Mesenchymal stem cell (in vitro differentiated cells and primary cell): ENCODE results near the gene MARCKSL1. TPM values are rescaled to one million over a fixed set of nuclear protein-coding genes. Genes with fewer than 3 reads are reported as not detected.
"Not testable (repeated sequence)": the region's sequence is repeated elsewhere in the genome, so short reads cannot be mapped to it uniquely, and the experiment has no call there.

Source experiments
- DNase-seq: peaks from one replicate; pipeline ENCODE4 v3.0.0-alpha.2; 2013
- H2AFZ ChIP-seq: one replicate; pipeline ENCODE4 v1.6.1; 2013; ENCODE audit warnings: low read depth, mild to moderate bottlenecking, control low read depth, inconsistent platforms, low read length, moderate library complexity
- H2AK5ac ChIP-seq: 2 replicates; pipeline ENCODE4 v1.6.1; 2013; ENCODE audit warnings: low read length, moderate library complexity, mild to moderate bottlenecking, inconsistent platforms; ENCODE audit not compliant: severe bottlenecking
- H2BK120ac ChIP-seq: one replicate; pipeline ENCODE4 v1.6.1; 2013; ENCODE audit warnings: low read depth, mild to moderate bottlenecking, inconsistent platforms, low read length, moderate library complexity
- H2BK12ac ChIP-seq, 2 experiments: one replicate each; pipeline ENCODE4 v1.6.1; 2013; ENCODE audit warnings: inconsistent platforms in 2 of 2, low read length in 2 of 2, mild to moderate bottlenecking in 2 of 2, moderate library complexity in 2 of 2, control low read depth in 1 of 2
- H2BK15ac ChIP-seq: one replicate; pipeline ENCODE4 v1.6.1; 2013; ENCODE audit warnings: mild to moderate bottlenecking, low read depth, inconsistent platforms; ENCODE audit not compliant: poor library complexity, severe bottlenecking
- H2BK5ac ChIP-seq: 2 replicates; pipeline ENCODE4 v1.6.1; 2013; ENCODE audit warnings: low read depth, mild to moderate bottlenecking, low read length, control low read depth, inconsistent platforms; ENCODE audit not compliant: poor library complexity, severe bottlenecking
- H3K14ac ChIP-seq, 2 experiments: one replicate each; pipeline ENCODE4 v1.6.1; 2013; ENCODE audit warnings: inconsistent platforms in 2 of 2, low read length in 2 of 2, control low read depth in 1 of 2, mild to moderate bottlenecking in 1 of 2, moderate library complexity in 1 of 2
- H3K18ac ChIP-seq, 2 experiments: one replicate each; pipeline ENCODE4 v1.6.1; 2013; ENCODE audit warnings: inconsistent platforms in 2 of 2, low read length in 2 of 2, control low read depth in 1 of 2, low read depth in 1 of 2, mild to moderate bottlenecking in 1 of 2
- H3K23ac ChIP-seq, 2 experiments: one replicate each; pipeline ENCODE4 v1.6.1; 2013; ENCODE audit warnings: inconsistent platforms in 2 of 2, low read length in 2 of 2, mild to moderate bottlenecking in 2 of 2, moderate library complexity in 2 of 2, control low read depth in 1 of 2
- H3K27ac ChIP-seq: 2 replicates; pipeline ENCODE4 v1.5.1; 2013; ENCODE audit warnings: mild to moderate bottlenecking, moderate library complexity, low read length, control low read depth, inconsistent platforms; ENCODE audit not compliant: poor library complexity, severe bottlenecking
- H3K27me3 ChIP-seq, 2 experiments: 2 replicates each; pipeline versions ENCODE4 v1.6.1 to v1.7.0; 2013; ENCODE audit warnings: low read length in 2 of 2, mild to moderate bottlenecking in 2 of 2, moderate library complexity in 2 of 2, control low read depth in 1 of 2, inconsistent platforms in 1 of 2; ENCODE audit not compliant: control insufficient read depth in 1 of 2, insufficient read depth in 1 of 2
- H3K36me3 ChIP-seq, 2 experiments: 2 replicates each; pipeline versions ENCODE4 v1.6.1 to v1.7.0; 2013; ENCODE audit warnings: low read length in 2 of 2, control low read depth in 1 of 2, inconsistent platforms in 1 of 2, low read depth in 1 of 2, mild to moderate bottlenecking in 1 of 2; ENCODE audit not compliant: insufficient read depth in 2 of 2, control insufficient read depth in 1 of 2
- H3K4ac ChIP-seq, 2 experiments: one replicate each; pipeline ENCODE4 v1.6.1; 2013; ENCODE audit warnings: inconsistent platforms in 2 of 2, low read length in 2 of 2, mild to moderate bottlenecking in 2 of 2, moderate library complexity in 2 of 2, control low read depth in 1 of 2, low read depth in 1 of 2
- H3K4me1 ChIP-seq: 2 replicates; pipeline ENCODE4 v1.6.1; 2013; ENCODE audit warnings: low read depth, low read length, control low read depth; ENCODE audit not compliant: control insufficient read depth, insufficient read depth
- H3K4me2 ChIP-seq: 2 replicates; pipeline ENCODE4 v1.6.1; 2013; ENCODE audit warnings: low read length, mild to moderate bottlenecking, inconsistent platforms; ENCODE audit not compliant: poor library complexity, severe bottlenecking
- H3K4me3 ChIP-seq, 2 experiments: 2 replicates each; pipeline versions ENCODE4 v1.5.1 to v1.7.0; 2013; ENCODE audit warnings: low read length in 2 of 2, mild to moderate bottlenecking in 2 of 2, control low read depth in 1 of 2, low read depth in 1 of 2; ENCODE audit not compliant: insufficient read depth in 1 of 2
- H3K79me1 ChIP-seq: replicated peaks from 2 replicates; pipeline ENCODE4 v1.6.1; 2013; ENCODE audit warnings: mild to moderate bottlenecking, control low read depth, low read length, inconsistent platforms; ENCODE audit not compliant: poor library complexity, severe bottlenecking
- H3K9ac ChIP-seq: 2 replicates; pipeline ENCODE4 v1.7.0; 2013; ENCODE audit warnings: mild to moderate bottlenecking, low read length, moderate library complexity
- H3K9me3 ChIP-seq: 2 replicates; pipeline ENCODE4 v1.7.0; 2013; ENCODE audit warnings: mild to moderate bottlenecking, low read length; ENCODE audit not compliant: control insufficient read depth
- H4K8ac ChIP-seq: one replicate; pipeline ENCODE4 v1.6.1; 2013; ENCODE audit warnings: inconsistent platforms, mild to moderate bottlenecking, low read length, moderate library complexity
- H4K91ac ChIP-seq: one replicate; pipeline ENCODE4 v1.6.1; 2013; ENCODE audit warnings: mild to moderate bottlenecking, low read length, inconsistent platforms
- WGBS: methylation state at CpG from one replicate; pipeline ENCODE4 v1.1.7; 2013; ENCODE audit warnings: mixed read lengths; 5-methylcytosine and 5-hydroxymethylcytosine counted together
- small RNA-seq: library from polyadenylated mRNA; stranded (forward); fragments of <200 nt; extraction: miRNeasy Mini kit (QIAGEN cat#:217004); gene quantifications from one replicate; pipeline ENCODE3, GENCODE V24; 2013; ENCODE audit warnings: low read depth

Gene MARCKSL1

GRCh38 chr1:32285658-32286057 lies 50.4 kb downstream of the MARCKSL1 start:
- no peaks in the 10 kb centered on the region for H3K79me1 ChIP-seq
- no peak for DNase-seq
- H3K36me3 ChIP-seq = no peaks in the 10 kb centered on the region
- H4K8ac ChIP-seq = no peak overlapping the region
- H2AFZ ChIP-seq = no peak overlapping the region
- no peak overlapping the region for H3K18ac ChIP-seq
- H3K9me3 ChIP-seq = no peaks in the 10 kb centered on the region
- H3K4me3 ChIP-seq = no peak overlapping the region
- H4K91ac ChIP-seq = no peak overlapping the region
- no peak overlapping the region for H2BK15ac ChIP-seq
- H3K4ac ChIP-seq = no peak overlapping the region
- 94% methylated on average over 3 of the region's 3 CpGs for WGBS
- no peak overlapping the region for H3K14ac ChIP-seq
- no peak overlapping the region for H2AK5ac ChIP-seq
- no peak overlapping the region for H3K27ac ChIP-seq
- H3K27me3 ChIP-seq = no peaks in the 10 kb centered on the region
- no peak overlapping the region for H2BK120ac ChIP-seq
- H2BK12ac ChIP-seq = no peak overlapping the region
- H2BK5ac ChIP-seq = no peak overlapping the region
- no peak overlapping the region for H3K4me2 ChIP-seq
- no peak overlapping the region for H3K9ac ChIP-seq
- H3K23ac ChIP-seq = no peak overlapping the region
- no peaks in the 10 kb centered on the region for H3K4me1 ChIP-seq

GRCh38 chr1:32284777-32285176 lies 51.3 kb downstream of the MARCKSL1 start:
- not testable (repeated sequence) for H3K23ac ChIP-seq, DNase-seq, H2BK15ac ChIP-seq, H3K27me3 ChIP-seq, H2AK5ac ChIP-seq, H2BK5ac ChIP-seq, H3K4me1 ChIP-seq, H4K91ac ChIP-seq, H2BK120ac ChIP-seq, H3K14ac ChIP-seq, H3K4ac ChIP-seq, H2BK12ac ChIP-seq, H3K27ac ChIP-seq, H3K36me3 ChIP-seq, H3K79me1 ChIP-seq, H3K4me2 ChIP-seq, H2AFZ ChIP-seq, H4K8ac ChIP-seq, H3K9ac ChIP-seq, H3K18ac ChIP-seq, H3K9me3 ChIP-seq, H3K4me3 ChIP-seq
- WGBS = 94% methylated on average over 8 of the region's 8 CpGs

Small RNA genes lying within 50 kb of the gene (small RNA-seq; reads per million reads assigned to genes)
- gene RF00019 = not detected
